ENCODE data around the gene USP3.

The USP3 gene

GRCh38 chr15:63544258-63545026 lies 40.0 kb downstream of the USP3 start:
- DNase-seq (ENCODE audit: low read depth in 2 of 2) = no peak

DNA sequence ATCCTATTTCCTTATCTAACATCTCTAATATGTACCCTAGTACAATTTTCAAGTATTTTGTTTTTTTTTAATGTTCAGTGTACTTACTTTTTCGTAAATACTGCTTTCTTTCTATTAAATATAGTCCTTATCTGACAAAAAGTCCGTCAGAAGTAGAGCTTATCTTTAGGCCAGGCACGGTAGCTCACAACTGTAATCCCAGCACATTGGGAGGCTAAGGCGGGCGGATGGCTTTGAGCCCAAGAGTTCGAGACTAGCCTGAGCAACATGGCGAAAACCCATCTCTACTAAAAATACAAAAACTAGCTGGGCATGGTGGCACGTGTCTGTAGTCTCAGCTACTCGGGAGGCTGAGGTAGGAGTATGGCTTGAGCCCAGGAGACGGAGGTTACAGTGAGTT lies 41.1 kb downstream of the USP3 start:
- no peak for DNase-seq (ENCODE audit: low read depth in 2 of 2)

GRCh38 chr15:63551400-63551799 lies 47.0 kb downstream of the USP3 start:
- DNase-seq (ENCODE audit: low read depth in 2 of 2) = no peak

GRCh38 chr15:63553388-63553791 lies 49.0 kb downstream of the USP3 start:
- DNase-seq (ENCODE audit: low read depth in 2 of 2) = no peak

DNA sequence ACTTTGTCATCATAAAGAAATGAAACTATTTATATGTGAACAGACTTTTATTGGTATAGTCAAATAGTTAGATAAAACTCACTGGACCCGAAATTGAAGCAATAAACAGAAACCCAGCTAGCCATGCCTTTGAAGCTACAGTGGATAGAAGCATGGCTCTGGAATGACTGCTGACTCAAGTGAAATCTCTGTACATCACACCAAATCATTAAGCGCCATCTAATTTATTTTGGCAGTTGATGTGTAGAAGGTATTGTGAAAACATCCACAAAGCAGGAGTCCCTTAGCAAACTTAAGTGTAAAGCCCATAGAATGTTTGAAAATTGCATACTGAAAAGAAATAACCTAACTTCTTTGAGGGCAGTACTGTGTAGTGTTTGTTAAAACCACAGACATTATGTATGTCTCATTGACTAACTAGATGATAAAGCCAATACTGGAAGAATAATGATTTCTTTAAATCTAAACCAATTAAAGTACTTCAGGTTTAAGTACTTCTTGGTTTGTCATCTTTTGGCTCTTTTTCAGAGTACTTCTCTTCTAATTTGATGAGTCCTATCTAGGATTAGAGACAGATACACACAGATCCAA lies 50.0 kb downstream of the USP3 start:
- DNase-seq (ENCODE audit: low read depth in 2 of 2) = no peak

GRCh38 chr15:63555507-63555906 lies 51.1 kb downstream of the USP3 start:
- DNase-seq (ENCODE audit: low read depth in 2 of 2) = no peak

DNA sequence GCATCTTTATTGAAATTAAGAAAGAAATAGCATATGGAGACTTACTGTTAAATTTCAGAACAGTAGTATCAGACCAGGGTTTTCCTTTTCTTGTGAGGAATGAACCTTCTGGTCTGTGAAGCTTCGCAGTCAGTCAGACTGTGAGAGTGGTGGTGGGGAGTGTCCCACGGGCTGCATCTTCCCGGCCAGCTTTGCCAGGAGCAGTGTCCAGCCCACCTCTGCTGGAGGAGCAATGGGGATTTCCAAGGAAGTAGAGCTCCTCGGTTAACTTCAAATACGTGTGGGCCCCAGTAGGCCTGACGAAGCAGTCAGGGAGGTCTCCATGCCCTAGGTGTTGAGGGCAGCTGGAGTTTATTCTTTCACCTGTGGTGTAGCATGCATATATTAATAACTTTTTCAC lies 51.9 kb downstream of the USP3 start:
- DNase-seq (ENCODE audit: low read depth in 2 of 2) = no peak

DNA sequence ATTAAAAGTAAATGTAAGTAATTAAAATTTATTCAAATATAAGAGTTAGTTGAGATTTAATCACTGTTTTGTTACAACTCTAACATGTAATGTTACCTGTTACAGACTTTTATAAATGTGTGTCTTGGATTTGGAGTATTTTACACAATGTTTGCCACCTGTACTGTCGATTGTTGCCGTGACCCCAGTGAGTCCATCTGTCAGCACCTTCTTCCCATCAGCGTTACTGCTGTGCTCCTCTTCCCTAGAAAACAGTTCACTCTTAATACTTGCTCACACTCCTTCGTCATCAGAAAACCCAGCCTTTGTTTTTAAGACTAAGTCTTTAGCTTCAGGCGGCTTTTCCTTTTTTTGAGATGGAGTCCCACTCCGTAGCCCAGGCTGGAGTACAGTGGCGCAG lies 52.3 kb downstream of the USP3 start:
- no peak for DNase-seq (ENCODE audit: low read depth in 2 of 2)

DNA sequence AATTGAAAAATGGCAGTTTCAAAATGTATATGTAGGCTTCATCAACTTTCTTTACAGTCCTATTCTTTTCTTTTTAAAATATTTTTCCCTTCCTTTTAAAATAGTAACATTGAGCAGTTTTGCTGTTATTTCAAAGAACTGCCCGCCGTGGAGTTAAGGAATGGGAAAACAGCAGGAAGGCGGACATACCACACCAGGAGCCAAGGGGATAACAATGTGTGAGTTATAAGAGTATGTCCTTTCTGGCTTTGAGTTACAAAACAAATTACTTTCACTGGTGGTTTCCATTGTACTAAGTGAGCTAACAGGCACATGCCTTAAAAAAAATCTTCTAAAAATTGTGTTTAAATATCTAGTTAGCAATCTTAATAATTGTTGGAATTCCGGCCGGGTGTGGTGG lies 55.4 kb downstream of the USP3 start:
- no peak for DNase-seq (ENCODE audit: low read depth in 2 of 2)

DNA sequence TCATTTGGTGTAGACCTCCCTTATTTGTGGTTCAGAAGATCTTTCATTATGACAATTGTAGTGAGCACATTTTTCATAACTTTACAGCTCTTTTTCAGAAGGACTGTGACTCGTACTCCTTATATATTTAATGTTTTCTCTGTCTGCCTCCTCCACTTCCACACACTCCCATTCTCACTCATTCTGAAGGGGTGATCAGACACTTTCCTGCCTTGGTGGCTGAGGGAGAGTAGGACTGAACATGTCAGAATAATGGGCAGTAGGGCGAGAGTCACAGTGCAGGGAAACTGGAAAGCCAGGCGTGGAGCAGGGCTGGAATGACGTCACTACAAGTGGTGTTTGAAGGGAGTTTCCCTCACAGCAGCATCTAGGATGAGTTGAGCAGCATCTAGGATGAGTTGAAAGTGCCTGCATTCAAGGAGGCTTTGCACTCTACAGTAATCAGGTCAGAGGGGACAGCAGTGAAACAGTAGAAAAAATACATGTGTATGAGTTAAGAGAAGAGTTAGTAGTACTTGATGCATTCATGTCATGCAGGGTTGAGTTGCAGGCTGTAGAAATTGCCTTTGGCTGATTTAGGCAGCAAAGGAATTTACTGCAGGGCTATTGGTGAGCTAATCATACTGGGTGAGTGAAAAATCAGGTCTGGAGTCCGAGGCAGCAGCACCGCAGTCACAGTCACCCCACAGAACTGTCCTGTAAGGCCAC lies 56.5 kb downstream of the USP3 start:
- DNase-seq (ENCODE audit: low read depth in 2 of 2) = peak in 1 of 2 donors; percentile 47

DNA sequence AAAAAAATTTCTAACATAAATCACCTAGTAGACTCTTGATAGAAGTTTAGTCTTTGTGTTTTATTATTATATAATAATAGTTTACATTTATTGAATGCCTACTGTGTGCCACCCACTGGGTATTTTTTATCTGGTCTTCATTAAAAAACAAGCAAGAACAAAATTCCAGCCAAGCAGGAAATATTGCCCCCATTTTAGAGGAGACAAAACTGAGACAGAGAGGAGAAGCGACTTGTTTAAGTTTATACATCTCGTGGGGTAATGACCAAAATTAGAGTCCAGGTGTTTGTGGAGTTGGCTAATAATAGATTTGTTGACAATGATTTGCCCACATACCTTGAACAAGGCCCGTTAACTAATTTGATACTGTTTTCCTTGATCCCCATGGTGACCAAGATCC lies 59.7 kb downstream of the USP3 start:
- DNase-seq (ENCODE audit: low read depth in 2 of 2) = no peak

- no peak for DNase-seq (ENCODE audit: low read depth in 2 of 2)
Measured at GRCh38 chr15:63565536-63566186, 61.3 kb downstream of the USP3 start.

GRCh38 chr15:63572749-63573464 lies 68.5 kb downstream of the USP3 start:
- no peak for DNase-seq (ENCODE audit: low read depth in 2 of 2)

GRCh38 chr15:63573533-63573932 lies 69.1 kb downstream of the USP3 start:
- DNase-seq (ENCODE audit: low read depth in 2 of 2) = no peak

GRCh38 chr15:63575312-63575711 lies 70.9 kb downstream of the USP3 start:
- no peak for DNase-seq (ENCODE audit: low read depth in 2 of 2)

DNA sequence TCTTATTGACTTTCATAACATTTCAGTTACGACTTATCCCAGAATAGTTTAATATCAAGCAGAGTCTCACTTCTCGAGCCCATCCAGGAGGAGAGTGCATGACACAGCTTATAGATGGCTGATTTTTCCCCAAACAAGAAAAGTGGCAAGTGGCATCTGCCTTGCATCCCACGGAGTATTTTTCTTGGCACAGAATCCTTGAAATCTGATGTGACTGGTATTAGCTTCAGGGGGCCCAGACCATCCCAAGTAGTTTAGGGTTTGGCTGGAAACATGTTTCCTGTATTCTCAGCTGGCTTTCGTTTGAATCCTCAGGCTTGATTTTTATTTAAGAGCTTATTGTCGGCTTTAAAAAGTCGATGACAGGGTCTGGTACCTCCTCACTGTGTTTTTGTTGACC lies 72.0 kb downstream of the USP3 start:
- no peak for DNase-seq (ENCODE audit: low read depth in 2 of 2)

GRCh38 chr15:63582179-63582578 lies 77.8 kb downstream of the USP3 start:
- DNase-seq (ENCODE audit: low read depth in 2 of 2) = no peak

- no peak for DNase-seq (ENCODE audit: low read depth in 2 of 2)
Measured at GRCh38 chr15:63582718-63583426, 78.5 kb downstream of the USP3 start.

GRCh38 chr15:63586790-63587189 lies 82.4 kb downstream of the USP3 start:
- no peak for DNase-seq (ENCODE audit: low read depth in 2 of 2)

DNA sequence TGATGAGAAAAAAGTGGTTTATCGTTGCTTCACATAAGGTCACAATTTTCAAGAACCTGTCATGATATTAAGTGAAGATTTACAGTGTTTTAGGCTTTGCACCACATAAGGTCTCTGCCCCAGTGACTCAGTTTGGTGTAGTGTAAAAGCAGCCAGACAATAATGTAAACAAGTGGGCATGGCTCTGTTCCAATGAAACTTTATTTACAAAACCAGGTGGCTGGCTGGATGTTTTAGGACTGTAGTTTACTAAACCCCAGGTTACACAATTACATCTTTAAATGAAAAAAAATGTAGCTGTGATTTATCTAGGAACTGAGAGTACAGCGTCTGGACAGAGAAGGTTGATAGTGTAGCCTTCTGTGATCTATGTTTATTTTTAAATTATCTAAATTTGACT lies 83.1 kb downstream of the USP3 start:
- DNase-seq (ENCODE audit: low read depth in 2 of 2) = no peak

- no peak for DNase-seq (ENCODE audit: low read depth in 2 of 2)
Measured at GRCh38 chr15:63588826-63589225, 84.4 kb downstream of the USP3 start.
